SK-N-MC (cell line): ENCODE measurements around the gene LRBA.

ENCODE experiments used
- DNase-seq: peaks from one replicate; pipeline ENCODE4 v3.0.0-alpha.2; 2011; ENCODE audit warnings: low read depth, low spot score
- H3K27ac ChIP-seq: fragments of 200-600 bp; sonication (generic); 2 replicates; pipeline ENCODE4 v1.5.1; 2016; ENCODE audit warnings: mixed run types
- H3K36me3 ChIP-seq: fragments of 200-600 bp; sonication (generic); 2 replicates; pipeline ENCODE4 v1.6.1; 2017; ENCODE audit warnings: antibody characterized with exemption, low read length, mixed read lengths; ENCODE audit not compliant: insufficient read depth
- H3K4me3 ChIP-seq: fragments of 200-600 bp; sonication (generic); 2 replicates; pipeline ENCODE4 v1.5.1; 2016
- H3K9ac ChIP-seq: fragments of 200-600 bp; sonication (generic); 2 replicates; pipeline ENCODE4 v1.8.0; 2017; ENCODE audit warnings: mixed run types, mixed read lengths; ENCODE audit not compliant: insufficient read length
- H3K9me3 ChIP-seq: fragments of 200-600 bp; sonication (generic); 2 replicates; pipeline ENCODE4 v1.6.1; 2017; ENCODE audit warnings: low read depth, mild to moderate bottlenecking, antibody characterized with exemption, low read length, moderate library complexity, mixed read lengths
- EZH2 ChIP-seq: fragments of 200-600 bp; sonication (generic); IDR thresholded peaks from one replicate; pipeline ENCODE4 v1.6.1; 2017; ENCODE audit warnings: antibody characterized with exemption
- FOXP2 ChIP-seq: optimal IDR thresholded peaks from 2 replicates; pipeline ENCODE3; 2011; ENCODE audit warnings: mild to moderate bottlenecking, moderate library complexity; ENCODE audit not compliant: insufficient read depth; ENCODE audit errors: extremely low read length, control extremely low read depth
- POLR2AphosphoS5 ChIP-seq: IDR thresholded peaks from 2 replicates; pipeline ENCODE4 v1.6.1; 2012; ENCODE audit warnings: mild to moderate bottlenecking, low read depth, low read length, borderline replicate concordance

Gene LRBA

DNA sequence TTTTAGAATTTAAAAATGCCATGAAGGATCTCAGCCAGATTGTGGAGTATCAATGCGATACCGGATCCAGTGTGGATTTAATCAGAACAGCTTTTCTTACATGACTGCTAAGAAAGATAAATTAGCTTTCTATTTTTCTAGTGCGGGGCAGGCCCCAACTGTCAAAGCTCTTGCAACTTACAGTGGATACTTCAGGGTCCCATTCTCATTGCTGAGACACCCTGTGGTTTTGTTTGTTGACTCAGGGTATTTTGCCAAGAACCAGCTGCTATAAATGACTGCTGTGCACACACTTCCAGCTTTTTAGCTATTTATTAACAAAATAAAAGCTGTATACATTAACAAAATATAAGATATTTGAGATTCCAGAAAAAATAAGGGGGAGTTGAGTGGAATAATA is 770.5 kb downstream of the LRBA start:
- H3K27ac ChIP-seq = peak overlapping the region; percentile 44; the same call in 1 of the 2 replicates
- no peak for DNase-seq

DNA sequence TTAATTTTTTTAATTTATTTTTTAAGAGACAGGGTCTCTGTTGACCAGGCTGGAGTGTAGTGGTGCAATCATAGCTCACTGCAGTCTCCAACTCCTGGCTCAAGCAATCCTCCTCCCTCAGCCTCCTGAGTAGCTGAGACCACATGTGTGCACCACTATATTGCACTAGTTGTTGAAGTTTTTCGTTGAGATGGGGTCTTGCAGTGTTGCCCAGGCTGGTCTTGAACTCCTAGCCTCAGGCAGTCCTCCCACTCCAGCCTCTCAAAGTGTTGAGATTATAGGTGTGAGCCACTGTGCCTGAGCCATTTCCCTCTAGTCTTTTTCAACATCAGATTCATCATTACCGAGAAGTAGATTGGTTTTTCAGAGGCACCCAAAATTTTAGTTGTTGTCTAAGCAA is 771.2 kb downstream of the LRBA start:
- no peak for TF ChIP-seq EZH2
- no peak for TF ChIP-seq FOXP2
- no peak for TF ChIP-seq POLR2AphosphoS5
- Histone ChIP-seq H3K36me3 (no peaks in the 10 kb centered on the region), H3K9me3 (no peaks in the 10 kb centered on the region), H3K27ac (no peak overlapping the region), H3K4me3 (no peak overlapping the region), H3K9ac (no peak overlapping the region)
- DNase-seq = no peak

More for the DNA sequence above, 770.5 kb downstream of the LRBA start:
- Histone ChIP-seq H3K9ac (no peak overlapping the region), H3K4me3 (no peak overlapping the region; the same call in 1 of the 2 replicates), H3K9me3 (no peaks in the 10 kb centered on the region), H3K36me3 (no peaks in the 10 kb centered on the region)
- TF ChIP-seq FOXP2 (peak; percentile 21), EZH2 (no peak), POLR2AphosphoS5 (no peak)

DNA sequence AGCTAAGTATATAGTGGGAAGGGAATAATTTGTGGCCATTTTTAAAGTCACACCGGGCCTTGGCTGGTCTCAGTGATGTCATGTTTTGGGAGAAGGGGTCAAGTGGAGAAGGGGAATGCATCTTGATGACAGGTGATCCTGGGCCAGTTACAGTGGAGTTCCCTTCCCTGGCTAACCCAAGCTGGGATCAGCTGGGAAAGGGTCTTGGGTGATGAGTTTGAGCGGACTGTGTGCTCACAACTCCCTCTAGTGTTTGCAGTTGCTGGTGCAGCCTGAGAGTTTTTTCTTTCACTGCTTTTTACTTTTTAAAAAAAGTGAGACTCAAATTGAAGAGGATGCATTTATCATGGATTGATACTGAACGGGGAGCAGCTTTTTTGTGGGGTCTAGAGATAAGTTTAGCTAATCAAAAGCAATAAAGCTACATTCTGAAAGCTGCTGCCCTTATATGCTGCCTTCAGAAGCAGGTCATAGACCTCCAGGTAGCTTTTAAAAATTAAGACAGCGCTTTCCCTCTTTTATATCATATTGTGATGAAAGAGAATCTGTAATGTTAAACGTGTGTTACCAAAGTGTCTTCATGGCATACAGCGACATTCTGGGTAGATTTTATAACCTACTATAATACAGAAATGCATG is 772.1 kb downstream of the LRBA start:
- Histone ChIP-seq H3K27ac (no peak overlapping the region), H3K4me3 (no peak overlapping the region), H3K9me3 (no peaks in the 10 kb centered on the region), H3K9ac (no peak overlapping the region), H3K36me3 (no peaks in the 10 kb centered on the region)
- no peak for TF ChIP-seq FOXP2
- no peak for TF ChIP-seq EZH2
- no peak for DNase-seq

DNA sequence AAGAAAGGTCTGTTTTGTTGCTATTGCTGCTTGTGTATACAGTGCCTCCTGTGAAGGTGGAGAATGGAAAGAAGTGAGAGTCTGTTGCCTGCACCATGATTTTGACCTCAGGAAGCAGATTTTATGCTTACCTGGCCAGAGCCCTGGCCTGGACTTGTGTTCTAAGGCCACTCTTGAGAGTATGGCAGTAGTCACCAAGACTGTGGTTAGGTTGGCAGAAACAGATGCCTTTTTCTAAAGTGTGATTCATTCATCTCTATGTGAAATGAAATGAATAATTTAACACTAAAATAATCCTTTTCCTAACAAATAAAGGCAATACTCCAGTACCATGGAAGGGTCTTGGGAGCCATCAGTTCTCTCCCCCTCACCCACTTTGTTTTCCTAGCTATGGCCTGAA is 775.1 kb downstream of the LRBA start:
- Histone ChIP-seq H3K27ac (no peak overlapping the region), H3K4me3 (no peak overlapping the region), H3K9me3 (no peaks in the 10 kb centered on the region), H3K36me3 (no peaks in the 10 kb centered on the region), H3K9ac (no peak overlapping the region)
- no peak for DNase-seq
- TF ChIP-seq POLR2AphosphoS5 (no peak), EZH2 (no peak), FOXP2 (no peak)

DNA sequence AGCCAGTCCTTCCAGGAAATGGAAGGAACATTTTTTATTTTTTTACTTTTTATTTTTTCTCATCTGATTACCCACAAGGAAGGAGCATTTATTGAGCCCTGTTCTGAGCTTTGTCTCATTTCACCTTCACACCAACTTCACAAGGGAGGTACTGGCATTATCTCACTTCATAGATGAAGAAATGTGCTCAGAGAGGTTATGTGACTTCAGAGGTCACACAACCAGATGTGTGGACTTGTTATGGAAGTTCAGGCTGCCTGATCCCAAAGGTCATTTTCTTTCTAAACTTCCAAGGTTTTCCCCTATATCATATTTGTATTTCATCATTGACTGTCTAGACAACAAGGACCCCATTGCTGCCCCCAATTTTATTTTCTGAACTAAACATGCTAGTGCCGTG is 776.5 kb downstream of the LRBA start:
- H3K9ac ChIP-seq = no peak overlapping the region
- no peak for DNase-seq
- TF ChIP-seq FOXP2 = no peak
- no peak for TF ChIP-seq EZH2
- TF ChIP-seq POLR2AphosphoS5 = no peak
- no peak overlapping the region for H3K4me3 ChIP-seq
- no peak overlapping the region for H3K27ac ChIP-seq
- no peaks in the 10 kb centered on the region for H3K36me3 ChIP-seq
- H3K9me3 ChIP-seq = no peaks in the 10 kb centered on the region

DNA sequence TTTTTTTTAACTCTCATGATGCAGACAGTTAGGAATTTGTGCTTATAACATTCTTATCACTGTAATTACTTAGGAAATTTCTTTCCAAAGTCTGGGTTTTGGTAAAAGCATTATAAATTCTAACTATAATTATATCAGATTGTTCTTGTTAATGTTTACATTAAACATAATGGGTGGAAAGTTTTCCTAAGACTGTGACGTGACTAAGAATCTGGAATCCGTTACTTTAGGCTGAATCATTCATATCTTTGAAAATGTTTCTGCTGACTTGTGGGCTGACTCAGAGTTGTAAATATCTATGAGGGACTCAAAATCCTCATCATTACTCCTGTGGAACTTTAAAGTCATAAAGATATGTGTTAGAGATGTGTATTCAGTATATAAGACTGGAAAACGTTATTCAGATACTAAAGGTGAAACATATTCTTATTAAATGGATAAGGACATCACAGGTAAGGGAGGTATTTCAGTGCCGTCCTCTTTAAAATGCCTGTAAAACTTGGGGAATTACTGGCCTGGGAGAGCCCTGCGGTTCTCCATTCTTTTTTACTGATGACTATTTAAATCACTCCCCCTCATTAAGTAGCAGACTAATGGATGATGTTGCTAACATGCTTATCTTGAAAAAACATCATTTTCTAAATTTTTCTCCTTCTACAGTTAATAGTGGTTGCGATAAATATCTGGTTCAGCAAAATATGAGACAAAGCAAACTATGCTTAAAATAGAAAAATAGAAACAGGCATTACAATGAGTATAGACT is 777.8 kb downstream of the LRBA start:
- DNase-seq = no peak
- H3K4me3 ChIP-seq = no peak overlapping the region

DNA sequence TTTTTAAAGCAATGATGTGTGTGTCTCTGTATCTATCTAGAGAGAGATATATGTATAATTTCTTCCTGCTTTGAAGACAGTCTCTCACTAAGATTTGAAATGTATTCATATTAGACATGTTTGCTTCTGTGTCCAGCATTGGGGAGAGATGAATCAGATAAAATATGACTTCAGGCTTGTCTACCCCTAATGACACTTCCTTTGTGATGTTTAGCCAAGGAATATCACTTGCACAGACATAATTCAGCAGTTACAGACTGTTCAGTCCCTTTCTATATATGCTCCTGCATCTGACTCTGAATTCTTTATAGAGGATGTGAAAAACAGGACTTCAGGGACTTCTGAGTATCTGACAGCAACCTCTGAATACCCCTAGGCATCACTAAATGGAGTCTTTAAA is 778.5 kb downstream of the LRBA start:
- H3K27ac ChIP-seq = peak overlapping the region; percentile 44; the same call in 1 of the 2 replicates
- no peaks in the 10 kb centered on the region for H3K36me3 ChIP-seq
- no peak overlapping the region for H3K9ac ChIP-seq
- no peak overlapping the region for H3K4me3 ChIP-seq
- no peaks in the 10 kb centered on the region for H3K9me3 ChIP-seq
- no peak for TF ChIP-seq POLR2AphosphoS5
- no peak for TF ChIP-seq FOXP2
- no peak for TF ChIP-seq EZH2
- DNase-seq = no peak

More for the DNA sequence above, 777.8 kb downstream of the LRBA start:
- Histone ChIP-seq H3K9me3 (no peaks in the 10 kb centered on the region), H3K27ac (peak overlapping the region; percentile 44; the same call in 1 of the 2 replicates), H3K36me3 (no peaks in the 10 kb centered on the region), H3K9ac (no peak overlapping the region)
- TF ChIP-seq FOXP2 (no peak), EZH2 (no peak), POLR2AphosphoS5 (no peak)

DNA sequence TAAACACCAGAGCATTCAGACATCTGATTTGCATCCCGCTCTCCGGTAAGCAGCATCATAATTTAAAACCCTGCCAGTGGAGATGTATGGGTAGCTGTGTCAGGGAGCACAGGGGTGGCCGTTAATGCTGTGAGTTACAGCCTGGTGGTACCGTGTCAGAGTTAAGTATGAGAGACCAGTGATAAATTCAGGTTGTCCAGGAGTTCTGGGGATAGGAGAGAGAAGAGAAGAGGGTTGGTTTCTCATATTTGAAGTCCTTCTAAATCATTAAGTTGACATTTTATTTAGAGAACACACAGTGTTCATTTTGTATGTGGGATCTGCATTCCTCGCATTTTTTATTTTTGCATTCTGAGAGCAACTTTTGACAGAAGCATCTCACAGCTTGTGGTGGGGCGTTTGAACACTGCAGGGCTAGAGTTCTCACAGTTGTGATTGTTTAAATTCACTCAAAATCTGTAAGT is 779.2 kb downstream of the LRBA start:
- H3K4me3 ChIP-seq = peak overlapping the region; percentile 28; the same call in 1 of the 2 replicates
- H3K9ac ChIP-seq = no peak overlapping the region
- TF ChIP-seq POLR2AphosphoS5 (no peak), FOXP2 (no peak), EZH2 (no peak)
- peak overlapping the region; percentile 44; the same call in 1 of the 2 replicates for H3K27ac ChIP-seq
- no peaks in the 10 kb centered on the region for H3K9me3 ChIP-seq
- no peak for DNase-seq
- H3K36me3 ChIP-seq = no peaks in the 10 kb centered on the region

DNA sequence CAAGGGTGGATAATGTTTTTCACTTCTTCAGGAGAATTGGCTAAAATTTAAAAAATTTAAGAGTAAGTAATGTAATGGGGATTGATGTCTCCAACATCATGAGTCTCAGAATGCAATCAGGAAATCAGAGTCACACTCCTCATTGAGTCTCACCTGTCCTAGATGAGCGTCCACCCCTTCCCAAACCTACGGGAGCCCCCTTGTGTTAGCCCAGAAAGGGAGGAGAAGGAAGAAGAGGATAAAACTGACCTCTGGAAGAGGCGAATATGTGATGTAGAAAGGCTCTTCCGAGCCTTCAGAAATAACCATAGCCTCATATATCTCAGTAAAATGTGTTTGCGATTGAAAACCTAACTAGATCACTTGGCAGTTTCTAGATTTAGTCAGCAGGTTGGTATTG is 779.8 kb downstream of the LRBA start:
- Histone ChIP-seq H3K36me3 (no peaks in the 10 kb centered on the region), H3K9ac (no peak overlapping the region), H3K4me3 (no peak overlapping the region), H3K27ac (peak overlapping the region; percentile 44; the same call in 1 of the 2 replicates), H3K9me3 (no peaks in the 10 kb centered on the region)
- TF ChIP-seq EZH2 (no peak), POLR2AphosphoS5 (no peak), FOXP2 (no peak)
- no peak for DNase-seq
